ENCODE results near the gene ACACB.

Gene ACACB

GRCh38 chr12:109264943-109265650 lies 148.7 kb downstream of the ACACB start:
- Histone ChIP-seq H3K4me1 (ENCODE audit: control insufficient read depth, insufficient read depth, low read length, unreplicated experiment) (no peaks in the 10 kb centered on the region), H2AFZ (ENCODE audit: low read length, unreplicated experiment) (no peak overlapping the region), H3K4me3 (ENCODE audit: low read depth, low read length) (no peak overlapping the region), H3K79me2 (ENCODE audit: control insufficient read depth, insufficient read depth, low read length, unreplicated experiment) (no peaks in the 10 kb centered on the region), H3K27me3 (ENCODE audit: insufficient read depth, low read length) (no peaks in the 10 kb centered on the region), H3K27ac (ENCODE audit: low read depth, low read length) (no peak overlapping the region), H3K36me3 (ENCODE audit: insufficient read depth, low read length) (no peaks in the 10 kb centered on the region)

GRCh38 chr12:109266106-109266879 lies 149.9 kb downstream of the ACACB start:
- Histone ChIP-seq H3K27ac (ENCODE audit: low read depth, low read length) (no peak overlapping the region), H3K36me3 (ENCODE audit: insufficient read depth, low read length) (no peaks in the 10 kb centered on the region), H3K27me3 (ENCODE audit: insufficient read depth, low read length) (no peaks in the 10 kb centered on the region), H2AFZ (ENCODE audit: low read length, unreplicated experiment) (no peak overlapping the region), H3K4me1 (ENCODE audit: control insufficient read depth, insufficient read depth, low read length, unreplicated experiment) (no peaks in the 10 kb centered on the region), H3K4me3 (ENCODE audit: low read depth, low read length) (no peak overlapping the region), H3K79me2 (ENCODE audit: control insufficient read depth, insufficient read depth, low read length, unreplicated experiment) (no peaks in the 10 kb centered on the region)

- Histone ChIP-seq H3K27ac (ENCODE audit: low read depth, low read length) (no peak overlapping the region), H3K36me3 (ENCODE audit: insufficient read depth, low read length) (no peaks in the 10 kb centered on the region), H3K4me1 (ENCODE audit: control insufficient read depth, insufficient read depth, low read length, unreplicated experiment) (no peaks in the 10 kb centered on the region), H3K4me3 (ENCODE audit: low read depth, low read length) (no peak overlapping the region), H3K79me2 (ENCODE audit: control insufficient read depth, insufficient read depth, low read length, unreplicated experiment) (no peaks in the 10 kb centered on the region), H2AFZ (ENCODE audit: low read length, unreplicated experiment) (no peak overlapping the region), H3K27me3 (ENCODE audit: insufficient read depth, low read length) (no peaks in the 10 kb centered on the region)
These were observed 151.0 kb downstream of the ACACB start for GRCh38 chr12:109267361-109267760.

GRCh38 chr12:109268896-109269295 lies 152.5 kb downstream of the ACACB start:
- Histone ChIP-seq H3K27ac (ENCODE audit: low read depth, low read length) (no peak overlapping the region), H3K27me3 (ENCODE audit: insufficient read depth, low read length) (peaks cover 6% of the 10 kb centered on the region), H3K79me2 (ENCODE audit: control insufficient read depth, insufficient read depth, low read length, unreplicated experiment) (no peaks in the 10 kb centered on the region)

GRCh38 chr12:109269428-109269827 lies 153.0 kb downstream of the ACACB start:
- H3K4me3 ChIP-seq (ENCODE audit: low read depth, low read length), result no peak overlapping the region
- H2AFZ ChIP-seq (ENCODE audit: low read length, unreplicated experiment), result no peak overlapping the region
- no peak overlapping the region for H3K27ac ChIP-seq (ENCODE audit: low read depth, low read length)
- no peaks in the 10 kb centered on the region for H3K36me3 ChIP-seq (ENCODE audit: insufficient read depth, low read length)
- H3K79me2 ChIP-seq (ENCODE audit: control insufficient read depth, insufficient read depth, low read length, unreplicated experiment), result no peaks in the 10 kb centered on the region
- H3K27me3 ChIP-seq (ENCODE audit: insufficient read depth, low read length), result peaks cover 10% of the 10 kb centered on the region
- H3K4me1 ChIP-seq (ENCODE audit: control insufficient read depth, insufficient read depth, low read length, unreplicated experiment), result no peaks in the 10 kb centered on the region

More at GRCh38 chr12:109268896-109269295, 152.5 kb downstream of the ACACB start:
- Histone ChIP-seq H2AFZ (ENCODE audit: low read length, unreplicated experiment) (no peak overlapping the region), H3K4me1 (ENCODE audit: control insufficient read depth, insufficient read depth, low read length, unreplicated experiment) (no peaks in the 10 kb centered on the region), H3K4me3 (ENCODE audit: low read depth, low read length) (no peak overlapping the region), H3K36me3 (ENCODE audit: insufficient read depth, low read length) (no peaks in the 10 kb centered on the region)

GRCh38 chr12:109270494-109270893 lies 154.1 kb downstream of the ACACB start:
- Histone ChIP-seq H3K4me1 (ENCODE audit: control insufficient read depth, insufficient read depth, low read length, unreplicated experiment) (no peaks in the 10 kb centered on the region), H2AFZ (ENCODE audit: low read length, unreplicated experiment) (no peak overlapping the region), H3K79me2 (ENCODE audit: control insufficient read depth, insufficient read depth, low read length, unreplicated experiment) (no peaks in the 10 kb centered on the region), H3K27ac (ENCODE audit: low read depth, low read length) (no peak overlapping the region), H3K36me3 (ENCODE audit: insufficient read depth, low read length) (no peaks in the 10 kb centered on the region), H3K27me3 (ENCODE audit: insufficient read depth, low read length) (peaks cover 18% of the 10 kb centered on the region), H3K4me3 (ENCODE audit: low read depth, low read length) (no peak overlapping the region)

GRCh38 chr12:109271418-109271817 lies 155.0 kb downstream of the ACACB start:
- Histone ChIP-seq H2AFZ (ENCODE audit: low read length, unreplicated experiment) (no peak overlapping the region), H3K36me3 (ENCODE audit: insufficient read depth, low read length) (no peaks in the 10 kb centered on the region), H3K4me1 (ENCODE audit: control insufficient read depth, insufficient read depth, low read length, unreplicated experiment) (no peaks in the 10 kb centered on the region), H3K4me3 (ENCODE audit: low read depth, low read length) (no peak overlapping the region), H3K27ac (ENCODE audit: low read depth, low read length) (no peak overlapping the region), H3K27me3 (ENCODE audit: insufficient read depth, low read length) (peaks cover 22% of the 10 kb centered on the region), H3K79me2 (ENCODE audit: control insufficient read depth, insufficient read depth, low read length, unreplicated experiment) (no peaks in the 10 kb centered on the region)

GRCh38 chr12:109273354-109273753 lies 157.0 kb downstream of the ACACB start:
- Histone ChIP-seq H3K27me3 (ENCODE audit: insufficient read depth, low read length) (peaks cover 22% of the 10 kb centered on the region), H3K4me3 (ENCODE audit: low read depth, low read length) (no peak overlapping the region), H3K36me3 (ENCODE audit: insufficient read depth, low read length) (no peaks in the 10 kb centered on the region), H3K27ac (ENCODE audit: low read depth, low read length) (no peak overlapping the region), H2AFZ (ENCODE audit: low read length, unreplicated experiment) (no peak overlapping the region), H3K79me2 (ENCODE audit: control insufficient read depth, insufficient read depth, low read length, unreplicated experiment) (no peaks in the 10 kb centered on the region), H3K4me1 (ENCODE audit: control insufficient read depth, insufficient read depth, low read length, unreplicated experiment) (peaks cover 8% of the 10 kb centered on the region)

- Histone ChIP-seq H3K27me3 (ENCODE audit: insufficient read depth, low read length) (peaks cover 22% of the 10 kb centered on the region), H3K36me3 (ENCODE audit: insufficient read depth, low read length) (no peaks in the 10 kb centered on the region), H3K4me3 (ENCODE audit: low read depth, low read length) (no peak overlapping the region), H2AFZ (ENCODE audit: low read length, unreplicated experiment) (no peak overlapping the region), H3K4me1 (ENCODE audit: control insufficient read depth, insufficient read depth, low read length, unreplicated experiment) (peaks cover 8% of the 10 kb centered on the region), H3K27ac (ENCODE audit: low read depth, low read length) (no peak overlapping the region), H3K79me2 (ENCODE audit: control insufficient read depth, insufficient read depth, low read length, unreplicated experiment) (no peaks in the 10 kb centered on the region)
These were observed 158.0 kb downstream of the ACACB start for GRCh38 chr12:109274381-109274780.

GRCh38 chr12:109275173-109275572 lies 158.8 kb downstream of the ACACB start:
- Histone ChIP-seq H3K27ac (ENCODE audit: low read depth, low read length) (no peak overlapping the region), H3K36me3 (ENCODE audit: insufficient read depth, low read length) (no peaks in the 10 kb centered on the region), H3K27me3 (ENCODE audit: insufficient read depth, low read length) (peaks cover 22% of the 10 kb centered on the region), H3K4me1 (ENCODE audit: control insufficient read depth, insufficient read depth, low read length, unreplicated experiment) (peaks cover 8% of the 10 kb centered on the region), H3K4me3 (ENCODE audit: low read depth, low read length) (no peak overlapping the region), H2AFZ (ENCODE audit: low read length, unreplicated experiment) (no peak overlapping the region), H3K79me2 (ENCODE audit: control insufficient read depth, insufficient read depth, low read length, unreplicated experiment) (no peaks in the 10 kb centered on the region)

- H2AFZ ChIP-seq (ENCODE audit: low read length, unreplicated experiment), result no peak overlapping the region
- H3K4me1 ChIP-seq (ENCODE audit: control insufficient read depth, insufficient read depth, low read length, unreplicated experiment), result peaks cover 8% of the 10 kb centered on the region
- H3K27ac ChIP-seq (ENCODE audit: low read depth, low read length), result no peak overlapping the region
- H3K27me3 ChIP-seq (ENCODE audit: insufficient read depth, low read length), result peaks cover 28% of the 10 kb centered on the region
- H3K4me3 ChIP-seq (ENCODE audit: low read depth, low read length), result no peak overlapping the region
- no peaks in the 10 kb centered on the region for H3K79me2 ChIP-seq (ENCODE audit: control insufficient read depth, insufficient read depth, low read length, unreplicated experiment)
- H3K36me3 ChIP-seq (ENCODE audit: insufficient read depth, low read length), result no peaks in the 10 kb centered on the region
These were observed 159.8 kb downstream of the ACACB start for GRCh38 chr12:109276160-109276559.
